ENCODE results near the gene MYL7.
A peak's percentile ranks its signal among the peaks of the same experiment; 100 is the strongest.
"Not testable (repeated sequence)": the region's sequence is repeated elsewhere in the genome, so short reads cannot be mapped to it uniquely, and the experiment has no call there.

The MYL7 gene

GRCh38 chr7:44133295-44133694, 7.8 kb downstream of the MYL7 start:
- no peak for DNase-seq

GRCh38 chr7:44132039-44132438, 9.1 kb downstream of the MYL7 start:
- no peak for DNase-seq

- DNase-seq, result no peak
These were observed 9.7 kb downstream of the MYL7 start for GRCh38 chr7:44131173-44132029.

- no peak for DNase-seq
These were observed 12.2 kb downstream of the MYL7 start for GRCh38 chr7:44128721-44129582.

- no peak for DNase-seq
These were observed 14.0 kb downstream of the MYL7 start for GRCh38 chr7:44127161-44127560.

- not testable (repeated sequence) for DNase-seq
These were observed 14.6 kb downstream of the MYL7 start for GRCh38 chr7:44126574-44126973.

- no peak for DNase-seq
These were observed 16.3 kb downstream of the MYL7 start for GRCh38 chr7:44124822-44125202.

GRCh38 chr7:44123190-44124003, 17.7 kb downstream of the MYL7 start, which contains the start of gene POLD2:
Gene POLD2, minus strand, starts transcription at chr7:44123548. Its CDS starts 1,495 bp downstream, at chr7:44122053.
- DNase-seq, result peak; percentile 78 to 99 (median 96)

- no peak for DNase-seq
These were observed 18.6 kb downstream of the MYL7 start for GRCh38 chr7:44122529-44122928.

- no peak for DNase-seq
These were observed 19.2 kb downstream of the MYL7 start for GRCh38 chr7:44121761-44122420.

- no peak for DNase-seq
These were observed 20.7 kb downstream of the MYL7 start for GRCh38 chr7:44120395-44120794.

- no peak for DNase-seq
These were observed 21.2 kb downstream of the MYL7 start for GRCh38 chr7:44119829-44120380.

GRCh38 chr7:44117801-44118429, 23.2 kb downstream of the MYL7 start:
- DNase-seq, result no peak

GRCh38 chr7:44116789-44117666, 24.1 kb downstream of the MYL7 start:
- DNase-seq, result no peak

- DNase-seq, result no peak
These were observed 24.9 kb downstream of the MYL7 start for GRCh38 chr7:44116087-44116788.

- DNase-seq, result peak in 52 of 56 donors; percentile 11 to 89 (median 74)
These were observed 26.4 kb downstream of the MYL7 start for GRCh38 chr7:44114586-44115310.

- no peak for DNase-seq
These were observed 27.3 kb downstream of the MYL7 start for GRCh38 chr7:44113764-44114354.
